Upper lobe of right lung (tissue), 1 donor: Measurements from ENCODE around the gene SLC30A4. TPM values are rescaled to one million over a fixed set of nuclear protein-coding genes. Genes with fewer than 3 reads are reported as not detected.
"Not testable (repeated sequence)": the region's sequence is repeated elsewhere in the genome, so short reads cannot be mapped to it uniquely, and the experiment has no call there.

Experiments used
- ATAC-seq: fragments of 200-7000 bp; cut with Tn5 transposase; one replicate; pipeline ENCODE4 v1.9.1; 2020; ENCODE audit warnings: mild to moderate bottlenecking, moderate library complexity
- DNase-seq: peaks from one replicate; pipeline ENCODE4 v3.0.0-alpha.2; 2020
- H3K27ac ChIP-seq: fragments of 200-600 bp; one replicate; pipeline ENCODE4 v1.8.0; 2022
- H3K27me3 ChIP-seq: fragments of 200-600 bp; one replicate; pipeline ENCODE4 v1.8.0; 2022; ENCODE audit warnings: mild to moderate bottlenecking
- H3K36me3 ChIP-seq: fragments of 200-600 bp; one replicate; pipeline ENCODE4 v1.8.0; 2022
- H3K4me1 ChIP-seq: fragments of 200-600 bp; one replicate; pipeline ENCODE4 v1.8.0; 2022
- H3K4me3 ChIP-seq: fragments of 200-600 bp; one replicate; pipeline ENCODE4 v1.8.0; 2022; ENCODE audit warnings: mild to moderate bottlenecking
- H3K9me3 ChIP-seq: fragments of 200-600 bp; one replicate; pipeline ENCODE4 v1.8.0; 2022
- intact Hi-C: fragments of 100-400 bp; cut with DNase I; formaldehyde crosslinking; loops from one replicate; pipeline ENCODE4 v1.11.0; 2022
- total RNA-seq: library from RNA; stranded (reverse); fragmentation: NEBNext Ultra II Directional; extraction: Animal tissue kit (Norgen Biotek cat#: 25700); gene quantifications from one replicate; pipeline ENCODE4 v1.2.1, GENCODE V29; 2021
- TF ChIP-seq, protein P1 (sequence below): fragments of 200-600 bp; IDR thresholded peaks from one replicate; pipeline ENCODE4 v1.8.0; 2022; ENCODE audit warnings: antibody characterized with exemption
- donor health status: DM: no; HTN: yes; CAD: no; lungs with severe emphysema.

The SLC30A4 gene
- total RNA-seq, 1 donor from 2014 or later: 6.7 TPM

DNA sequence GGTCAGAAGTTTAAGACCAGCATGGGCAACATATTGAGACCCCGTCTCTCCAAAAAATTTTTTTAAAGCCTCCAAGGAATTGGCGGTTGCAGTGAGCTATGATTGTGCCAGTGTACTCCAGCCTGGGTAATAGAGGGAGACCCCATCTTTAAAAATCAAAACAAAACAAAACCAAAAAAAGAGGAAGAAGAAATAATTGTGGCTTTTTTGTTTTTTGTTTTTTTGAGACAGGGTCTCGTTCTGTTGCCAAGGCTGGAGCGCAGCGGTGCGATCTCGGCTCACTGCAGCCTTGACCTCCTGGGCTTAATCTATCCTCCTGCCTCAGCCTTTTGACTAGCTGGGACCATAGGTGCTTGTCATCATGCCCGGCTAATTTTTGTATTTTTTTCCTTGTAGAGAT, 4.5 kb upstream of the SLC30A4 start:
- Histone ChIP-seq H3K27me3 (no peaks in the 10 kb centered on the region), H3K27ac (no peak overlapping the region), H3K36me3 (no peaks in the 10 kb centered on the region), H3K4me1 (peaks cover 4% of the 10 kb centered on the region), H3K9me3 (no peaks in the 10 kb centered on the region), H3K4me3 (no peak overlapping the region)
- DNase-seq: no peak
- TF ChIP-seq, protein P1, sequence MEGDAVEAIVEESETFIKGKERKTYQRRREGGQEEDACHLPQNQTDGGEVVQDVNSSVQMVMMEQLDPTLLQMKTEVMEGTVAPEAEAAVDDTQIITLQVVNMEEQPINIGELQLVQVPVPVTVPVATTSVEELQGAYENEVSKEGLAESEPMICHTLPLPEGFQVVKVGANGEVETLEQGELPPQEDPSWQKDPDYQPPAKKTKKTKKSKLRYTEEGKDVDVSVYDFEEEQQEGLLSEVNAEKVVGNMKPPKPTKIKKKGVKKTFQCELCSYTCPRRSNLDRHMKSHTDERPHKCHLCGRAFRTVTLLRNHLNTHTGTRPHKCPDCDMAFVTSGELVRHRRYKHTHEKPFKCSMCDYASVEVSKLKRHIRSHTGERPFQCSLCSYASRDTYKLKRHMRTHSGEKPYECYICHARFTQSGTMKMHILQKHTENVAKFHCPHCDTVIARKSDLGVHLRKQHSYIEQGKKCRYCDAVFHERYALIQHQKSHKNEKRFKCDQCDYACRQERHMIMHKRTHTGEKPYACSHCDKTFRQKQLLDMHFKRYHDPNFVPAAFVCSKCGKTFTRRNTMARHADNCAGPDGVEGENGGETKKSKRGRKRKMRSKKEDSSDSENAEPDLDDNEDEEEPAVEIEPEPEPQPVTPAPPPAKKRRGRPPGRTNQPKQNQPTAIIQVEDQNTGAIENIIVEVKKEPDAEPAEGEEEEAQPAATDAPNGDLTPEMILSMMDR: no peak
- no peak for ATAC-seq
- intact Hi-C loops: no loop called here

DNA sequence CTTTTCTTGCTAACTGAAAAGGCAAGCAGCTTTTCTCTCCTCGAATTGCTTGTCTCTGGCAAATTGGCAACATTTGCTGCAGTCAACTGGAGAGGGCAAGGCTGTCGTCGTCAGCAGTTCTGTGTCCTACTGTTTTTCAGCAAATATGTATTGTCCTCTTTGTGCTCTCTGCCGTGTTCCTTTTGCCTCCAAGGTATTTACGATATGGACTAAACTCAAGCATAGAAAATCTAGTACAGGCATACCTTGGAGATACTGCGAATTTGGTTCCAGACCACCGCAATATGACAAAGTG, 558 bp upstream of the SLC30A4 start:
- H3K4me1 ChIP-seq: peaks cover 16% of the 10 kb centered on the region
- H3K9me3 ChIP-seq: no peaks in the 10 kb centered on the region
- intact Hi-C loops: no loop called here
- TF ChIP-seq, protein P1: no peak
- no peaks in the 10 kb centered on the region for H3K36me3 ChIP-seq
- DNase-seq (no peak), ATAC-seq (no peak)
- peak overlapping the region; percentile 77 for H3K4me3 ChIP-seq
- H3K27me3 ChIP-seq: no peaks in the 10 kb centered on the region
- peak overlapping the region; percentile 68 for H3K27ac ChIP-seq

DNA sequence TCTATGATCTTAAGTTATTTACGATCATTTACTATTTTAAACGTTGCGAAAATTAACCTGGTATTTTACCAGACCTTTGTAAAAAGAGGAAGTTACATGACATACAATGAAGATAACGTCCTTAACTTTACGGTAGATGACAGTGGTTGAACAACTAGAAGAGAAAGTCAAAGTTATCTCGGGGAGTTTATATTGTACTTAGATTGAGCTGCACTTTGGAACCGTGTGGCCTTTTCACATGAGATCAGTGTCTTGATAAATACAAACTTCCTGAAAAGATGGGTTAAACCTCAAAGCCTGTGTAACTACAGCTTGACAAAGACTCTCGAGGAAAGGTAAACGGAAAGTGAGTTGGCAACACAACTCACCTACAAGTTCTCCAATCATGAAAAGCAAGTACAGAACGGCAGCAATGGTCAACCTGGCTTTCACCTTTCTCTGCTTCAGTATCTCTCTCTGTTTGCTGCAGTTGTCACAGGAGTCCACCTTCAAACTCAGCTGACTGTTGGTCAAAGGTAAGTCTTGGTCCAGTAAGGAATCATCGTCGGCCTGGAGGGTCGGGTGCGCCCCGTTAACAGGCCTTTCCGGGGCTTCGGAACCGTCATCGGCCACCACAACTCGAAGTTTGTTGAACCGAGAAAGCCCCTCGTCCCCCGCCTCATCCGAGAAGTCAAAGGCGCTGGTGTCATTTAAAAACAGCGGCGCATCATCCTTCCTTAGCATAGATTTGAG, 793 bp downstream of the SLC30A4 start:
- Histone ChIP-seq H3K4me1 (peaks cover 16% of the 10 kb centered on the region), H3K27me3 (no peaks in the 10 kb centered on the region), H3K27ac (peak overlapping the region; percentile 82), H3K36me3 (no peaks in the 10 kb centered on the region), H3K4me3 (peak overlapping the region; percentile 77), H3K9me3 (no peaks in the 10 kb centered on the region)
- intact Hi-C loops: no loop called here
- TF ChIP-seq, protein P1: no peak
- ATAC-seq (peak; percentile 3), DNase-seq (no peak)

DNA sequence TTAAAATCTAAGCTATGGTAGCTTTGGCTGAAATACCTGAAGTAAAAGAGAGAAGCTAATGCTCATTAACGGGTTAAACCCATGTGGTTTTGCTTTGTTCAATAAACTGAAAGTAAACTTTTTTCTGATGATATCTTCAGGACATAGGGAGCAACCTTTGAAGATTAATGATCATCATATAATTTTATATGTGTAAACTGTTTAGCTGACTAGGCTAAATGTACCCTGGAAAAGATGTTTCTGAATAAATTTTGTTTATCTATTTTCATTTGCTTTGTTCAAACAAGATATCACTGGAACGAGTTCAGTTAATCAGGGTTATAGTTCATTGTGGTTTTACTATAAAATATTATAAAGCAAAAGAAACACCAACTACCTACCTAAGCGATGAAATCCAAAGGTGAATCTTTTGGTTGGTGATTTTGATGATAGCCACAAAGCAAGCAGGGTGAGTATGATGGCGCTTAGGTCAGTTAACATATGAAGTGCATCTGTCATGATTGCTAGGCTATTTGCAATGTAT, 11.7 kb downstream of the SLC30A4 start:
- Histone ChIP-seq H3K4me1 (no peaks in the 10 kb centered on the region), H3K4me3 (no peak overlapping the region), H3K27ac (no peak overlapping the region), H3K27me3 (no peaks in the 10 kb centered on the region), H3K9me3 (no peaks in the 10 kb centered on the region), H3K36me3 (peaks cover 19% of the 10 kb centered on the region)
- TF ChIP-seq, protein P1: no peak
- DNase-seq (no peak), ATAC-seq (no peak)
- intact Hi-C loops: no loop called here

DNA sequence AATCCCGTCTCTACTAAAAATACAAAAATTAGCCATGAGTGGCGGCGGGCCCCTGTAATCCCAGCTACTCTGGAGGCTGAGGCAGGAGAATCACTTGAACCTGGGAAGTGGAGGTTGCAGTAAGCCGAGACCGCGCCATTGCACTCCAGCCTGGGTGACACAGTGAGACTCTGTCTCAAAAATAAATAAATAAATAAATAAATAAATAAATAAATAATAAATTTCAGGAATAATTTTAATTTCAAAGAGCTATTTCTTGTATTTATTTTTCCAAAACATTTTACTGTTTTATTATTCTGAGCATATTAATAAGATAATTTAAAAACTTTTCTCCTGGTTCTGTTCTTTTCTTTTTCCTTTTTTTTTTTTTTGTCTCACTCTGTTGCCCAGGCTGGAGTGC, 15.4 kb downstream of the SLC30A4 start:
- H3K27me3 ChIP-seq, H3K4me3 ChIP-seq, H3K9me3 ChIP-seq, ATAC-seq, DNase-seq, H3K27ac ChIP-seq, H3K4me1 ChIP-seq, intact Hi-C loops: not testable (repeated sequence)
- peaks cover 19% of the 10 kb centered on the region for H3K36me3 ChIP-seq

DNA sequence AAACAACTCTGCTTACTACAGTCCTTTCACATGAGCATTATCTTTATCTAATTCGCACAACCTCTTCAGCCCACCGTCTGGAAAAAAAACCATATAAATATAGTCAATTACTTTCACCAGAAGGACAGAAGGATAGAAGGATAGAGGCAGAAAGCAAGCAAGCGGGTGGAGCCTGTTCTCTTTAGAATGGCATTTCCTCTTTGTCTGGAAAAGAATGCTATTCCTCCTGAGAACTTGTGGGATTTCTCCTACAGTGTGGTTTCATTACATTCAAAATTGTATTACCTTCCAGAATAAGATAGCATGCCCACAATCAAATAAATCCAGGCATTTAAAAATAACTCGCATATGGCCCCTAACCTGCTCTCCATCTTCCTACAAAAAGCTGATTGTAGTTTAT, 23.1 kb downstream of the SLC30A4 start:
- TF ChIP-seq, protein P1: no peak
- Histone ChIP-seq H3K36me3 (no peaks in the 10 kb centered on the region), H3K4me3 (no peak overlapping the region), H3K9me3 (no peaks in the 10 kb centered on the region), H3K27me3 (no peaks in the 10 kb centered on the region), H3K27ac (no peak overlapping the region), H3K4me1 (no peaks in the 10 kb centered on the region)
- intact Hi-C loops: no loop called here
- ATAC-seq: no peak
- no peak for DNase-seq
